Activated naive CD4-positive, alpha-beta T cell treated with anti-CD3 and anti-CD28 coated beads for 36 hours (primary cell): ENCODE results near the gene CACNA1I. TPM values are rescaled to one million over a fixed set of nuclear protein-coding genes. Genes with fewer than 3 reads are reported as not detected.

Experiments
- CTCF ChIA-PET: fragments of 350-600 bp; sonication (Branson Sonifier 250); formaldehyde crosslinking; loops from one replicate; lab custom pipeline; 2021; ENCODE audit warnings: antibody characterized with exemption; lab: Charles Lee
- DNase-seq: peaks from one replicate; pipeline ENCODE4 v3.0.0-alpha.2; 2020
- H3K27ac Mint-ChIP-seq: one replicate; pipeline ENCODE4 v1.8.0; 2021; ENCODE audit warnings: mild to moderate bottlenecking, mixed read lengths
- H3K27me3 Mint-ChIP-seq: one replicate; pipeline ENCODE4 v1.8.0; 2021; ENCODE audit warnings: low read depth, mixed read lengths
- H3K36me3 Mint-ChIP-seq: one replicate; pipeline ENCODE4 v1.8.0; 2021; ENCODE audit warnings: low read depth, mixed read lengths
- H3K4me1 Mint-ChIP-seq: one replicate; pipeline ENCODE4 v1.8.0; 2021; ENCODE audit warnings: low read depth, mixed read lengths
- H3K4me3 Mint-ChIP-seq: one replicate; pipeline ENCODE4 v1.8.0; 2021; ENCODE audit warnings: mild to moderate bottlenecking, moderate library complexity, mixed read lengths
- H3K9me3 Mint-ChIP-seq: one replicate; pipeline ENCODE4 v1.8.0; 2021; ENCODE audit warnings: mixed read lengths
- intact Hi-C: fragments of 100-400 bp; cut with micrococcal nuclease; formaldehyde crosslinking; loops from one replicate; pipeline ENCODE4 v1.15.1; 2023
- total RNA-seq, 2 experiments: library from RNA; stranded (reverse); gene quantifications; one replicate each; pipeline ENCODE4 v1.2.3, GENCODE V29; 2021

Gene CACNA1I
- total RNA-seq, 2 experiments from 2014 or later = 0.27 to 0.31 TPM

DNA sequence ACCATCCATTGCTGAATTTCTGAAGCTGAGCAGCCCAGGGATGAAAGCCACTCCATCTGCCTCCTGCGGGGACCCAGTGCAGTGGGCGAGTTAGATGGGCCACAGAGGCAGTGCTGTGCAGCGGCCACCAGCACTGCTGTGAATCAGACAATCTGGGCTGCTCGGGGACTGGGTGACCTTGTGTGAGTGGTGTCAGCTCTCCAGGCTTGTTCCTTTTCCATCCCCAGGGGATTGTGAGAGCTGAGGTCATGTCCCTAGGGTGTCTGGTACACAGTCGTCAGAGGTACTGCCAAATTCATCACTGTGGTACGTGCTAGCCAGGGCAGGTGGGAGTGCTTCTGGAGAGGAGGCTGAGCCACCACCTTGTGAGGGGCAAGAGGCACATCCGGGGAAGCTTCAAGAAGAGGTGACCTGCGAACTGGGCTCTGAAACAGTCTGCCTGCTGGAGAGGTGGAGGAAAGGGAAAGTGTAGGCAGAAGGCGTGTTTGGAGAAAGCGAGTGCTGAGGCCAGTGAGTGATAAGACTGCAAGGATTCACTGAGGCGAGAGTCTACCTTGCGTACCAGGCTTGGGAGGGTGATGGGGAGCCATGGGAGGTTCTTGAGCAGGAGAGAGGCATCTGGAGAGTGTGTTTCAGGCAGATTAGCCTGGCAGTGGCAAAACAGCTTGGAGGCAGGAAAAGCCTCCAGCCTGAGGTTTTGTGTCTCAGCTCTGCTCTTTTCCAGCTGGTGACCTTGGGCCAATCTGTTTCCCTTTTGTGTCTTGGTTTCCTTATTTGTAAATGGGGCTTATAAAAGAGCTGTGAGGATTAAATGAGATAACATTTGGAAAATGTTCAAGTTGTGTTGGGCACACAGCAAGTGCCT, 22.7 kb downstream of the CACNA1I start:
- Mint-ChIP-seq H3K4me1 (peaks cover 1% of the 10 kb centered on the region), H3K27me3 (no peaks in the 10 kb centered on the region), H3K4me3 (no peak overlapping the region), H3K36me3 (no peaks in the 10 kb centered on the region), H3K27ac (no peak overlapping the region), H3K9me3 (no peaks in the 10 kb centered on the region)
- DNase-seq = no peak
- CTCF ChIA-PET = no interaction called here
- intact Hi-C loops = no loop called here

- Mint-ChIP-seq H3K27ac (no peak overlapping the region), H3K36me3 (no peaks in the 10 kb centered on the region), H3K4me1 (peaks cover 5% of the 10 kb centered on the region), H3K4me3 (no peak overlapping the region), H3K27me3 (no peaks in the 10 kb centered on the region), H3K9me3 (no peaks in the 10 kb centered on the region)
- CTCF ChIA-PET = no interaction called here
- intact Hi-C loops = no loop called here
- DNase-seq = no peak
Measured at GRCh38 chr22:39593931-39594285, 23.4 kb downstream of the CACNA1I start.

GRCh38 chr22:39594411-39594810, 23.9 kb downstream of the CACNA1I start:
- no peaks in the 10 kb centered on the region for H3K9me3 Mint-ChIP-seq
- peaks cover 5% of the 10 kb centered on the region for H3K4me1 Mint-ChIP-seq
- no peak overlapping the region for H3K27ac Mint-ChIP-seq
- no peaks in the 10 kb centered on the region for H3K36me3 Mint-ChIP-seq
- H3K4me3 Mint-ChIP-seq = no peak overlapping the region
- DNase-seq = no peak
- H3K27me3 Mint-ChIP-seq = no peaks in the 10 kb centered on the region
- CTCF ChIA-PET = interaction anchor here (0.5 kb wide), 1 partner anchor 14 kb away, joined by 3 read pairs; no protein-coding TSS in a partner anchor
- intact Hi-C loops = no loop called here

DNA sequence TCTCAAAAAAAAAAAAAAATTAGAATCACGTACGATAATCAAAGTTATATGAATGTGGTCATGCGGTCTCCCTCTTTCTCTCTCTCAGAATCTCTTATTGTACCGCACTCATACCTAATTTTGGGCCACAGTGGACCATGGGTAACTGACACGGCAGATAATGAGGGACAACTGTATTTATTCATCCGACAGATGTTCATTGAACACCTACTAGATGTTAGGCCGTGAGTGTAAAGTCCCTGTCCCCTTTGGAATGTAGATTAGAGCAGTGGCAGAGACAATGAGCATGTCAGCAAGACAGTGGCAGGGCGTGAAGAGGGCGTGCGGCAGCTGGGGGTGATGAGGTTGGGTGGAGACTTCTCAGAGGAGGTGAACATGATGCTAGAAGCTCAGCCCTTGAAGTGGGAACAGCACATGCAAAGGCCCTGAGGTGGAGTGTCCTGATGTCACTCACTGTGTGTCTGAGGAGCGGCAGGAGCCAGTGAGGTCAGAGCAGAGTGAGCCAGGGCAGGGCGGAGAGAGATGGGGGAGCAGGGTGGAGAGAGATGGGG, 25.1 kb downstream of the CACNA1I start:
- H3K4me1 Mint-ChIP-seq = peaks cover 5% of the 10 kb centered on the region
- no peak overlapping the region for H3K27ac Mint-ChIP-seq
- CTCF ChIA-PET = no interaction called here
- H3K9me3 Mint-ChIP-seq = no peaks in the 10 kb centered on the region
- DNase-seq = no peak
- H3K27me3 Mint-ChIP-seq = no peaks in the 10 kb centered on the region
- intact Hi-C loops = no loop called here
- H3K4me3 Mint-ChIP-seq = no peak overlapping the region
- no peaks in the 10 kb centered on the region for H3K36me3 Mint-ChIP-seq

- no peak overlapping the region for H3K27ac Mint-ChIP-seq
- peaks cover 12% of the 10 kb centered on the region for H3K4me1 Mint-ChIP-seq
- no peak overlapping the region for H3K4me3 Mint-ChIP-seq
- H3K36me3 Mint-ChIP-seq = no peaks in the 10 kb centered on the region
- CTCF ChIA-PET = interaction anchor here (0.6 kb wide), 2 partner anchors 16 to 106 kb away, joined by 3 read pairs; no protein-coding TSS in a partner anchor
- no peak for DNase-seq
- no peaks in the 10 kb centered on the region for H3K9me3 Mint-ChIP-seq
- intact Hi-C loops = no loop called here
- no peaks in the 10 kb centered on the region for H3K27me3 Mint-ChIP-seq
Measured at GRCh38 chr22:39596601-39597000, 26.0 kb downstream of the CACNA1I start.

DNA sequence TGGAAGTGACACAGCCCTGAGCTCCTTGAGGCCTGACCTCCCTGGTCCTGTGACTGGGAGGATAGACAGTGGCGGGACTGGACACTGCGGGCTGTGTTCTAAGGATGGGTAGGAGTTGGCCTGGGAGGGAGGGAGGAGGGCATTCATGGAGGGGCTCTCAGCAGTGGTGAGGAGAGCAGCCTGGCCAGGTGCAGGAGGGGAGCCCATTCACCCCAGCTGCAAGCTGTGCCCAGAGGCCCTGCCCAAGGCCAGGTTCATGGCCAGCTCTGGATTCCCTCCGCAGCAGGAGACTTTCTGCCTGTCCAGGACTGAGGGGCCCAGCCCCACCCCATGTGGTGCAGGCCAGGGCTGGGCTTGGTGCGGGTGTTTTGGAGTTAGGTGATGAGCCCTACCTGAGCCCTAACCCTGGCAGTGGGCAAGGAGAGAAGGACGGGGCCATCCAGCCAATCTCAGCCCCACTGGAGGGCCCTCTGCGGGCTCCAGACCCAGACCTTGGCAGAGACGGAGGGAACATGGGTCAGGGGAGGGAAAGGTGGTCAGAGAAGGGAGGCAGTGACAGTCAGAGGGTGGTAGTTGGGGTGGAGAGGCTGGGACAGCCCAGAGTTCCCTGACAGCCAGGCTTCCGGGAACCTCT, 26.8 kb downstream of the CACNA1I start:
- Mint-ChIP-seq H3K36me3 (no peaks in the 10 kb centered on the region), H3K9me3 (peaks cover 4% of the 10 kb centered on the region), H3K4me1 (peaks cover 17% of the 10 kb centered on the region), H3K27ac (no peak overlapping the region), H3K27me3 (no peaks in the 10 kb centered on the region), H3K4me3 (no peak overlapping the region)
- CTCF ChIA-PET = interaction anchor here (0.6 kb wide), 2 partner anchors 16 to 106 kb away, joined by 3 read pairs; no protein-coding TSS in a partner anchor
- DNase-seq = no peak
- intact Hi-C loops = no loop called here

GRCh38 chr22:39598017-39598965, 27.7 kb downstream of the CACNA1I start:
- Mint-ChIP-seq H3K4me3 (no peak overlapping the region), H3K27ac (no peak overlapping the region)

DNA sequence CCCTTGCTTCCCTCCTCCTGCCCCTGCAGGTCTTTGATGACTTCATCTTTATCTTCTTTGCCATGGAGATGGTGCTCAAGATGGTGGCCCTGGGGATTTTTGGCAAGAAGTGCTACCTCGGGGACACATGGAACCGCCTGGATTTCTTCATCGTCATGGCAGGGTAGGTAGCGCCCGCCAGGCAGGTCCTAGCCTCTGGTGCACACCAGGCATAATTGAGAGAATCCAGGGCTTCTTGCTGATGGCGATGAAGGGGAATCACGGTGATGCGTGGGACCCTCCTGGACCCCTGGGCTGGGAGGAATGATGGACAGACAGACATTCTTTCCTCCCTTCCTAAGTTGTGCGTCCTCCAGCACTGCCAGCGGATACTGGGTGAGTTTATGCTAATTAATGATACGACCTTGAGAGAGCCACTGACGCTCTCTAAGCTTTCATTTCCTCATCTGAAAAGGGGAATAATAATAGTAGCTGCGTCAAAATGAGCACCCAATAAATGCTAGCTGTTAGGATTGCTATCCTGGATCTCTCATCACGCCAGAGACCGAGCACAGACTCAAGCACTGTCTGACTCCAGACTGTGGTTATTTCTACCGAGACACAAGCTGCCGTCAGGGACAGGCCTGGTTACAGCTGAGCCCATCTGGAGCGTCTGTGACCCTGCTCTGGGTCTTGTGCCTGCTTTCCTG, 30.1 kb downstream of the CACNA1I start:
- Mint-ChIP-seq H3K4me3 (no peak overlapping the region), H3K27ac (no peak overlapping the region), H3K9me3 (peaks cover 10% of the 10 kb centered on the region), H3K4me1 (peaks cover 28% of the 10 kb centered on the region), H3K36me3 (no peaks in the 10 kb centered on the region), H3K27me3 (no peaks in the 10 kb centered on the region)
- no peak for DNase-seq
- intact Hi-C loops = loop anchor here (5.0 kb wide), 1 partner anchor 352 kb away; no protein-coding TSS in a partner anchor
- CTCF ChIA-PET = no interaction called here

More at GRCh38 chr22:39598017-39598965, 27.7 kb downstream of the CACNA1I start:
- Mint-ChIP-seq H3K27me3 (no peaks in the 10 kb centered on the region), H3K36me3 (no peaks in the 10 kb centered on the region), H3K9me3 (peaks cover 7% of the 10 kb centered on the region), H3K4me1 (peaks cover 27% of the 10 kb centered on the region)
- peak; percentile 92 for DNase-seq
- intact Hi-C loops = no loop called here
- CTCF ChIA-PET = interaction anchor here (1.1 kb wide), 1 partner anchor 64 kb away, joined by 4 read pairs; no protein-coding TSS in a partner anchor

DNA sequence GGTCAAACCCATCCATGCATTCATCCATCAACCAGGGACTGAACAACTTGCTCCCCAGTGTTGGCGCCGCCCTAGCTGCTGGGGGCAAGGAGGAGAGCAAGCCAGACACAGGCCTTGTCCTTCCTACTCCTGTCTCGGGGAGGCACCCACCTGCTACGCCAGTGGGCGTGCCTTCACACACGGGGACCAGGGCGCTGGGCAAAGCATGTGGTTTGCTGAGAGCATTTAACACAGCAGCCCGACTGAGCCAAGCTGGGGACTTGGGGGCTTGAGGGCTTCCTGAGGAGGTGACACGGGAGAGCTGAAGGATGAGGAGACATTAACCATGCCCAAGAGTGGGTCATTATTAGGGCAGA, 30.6 kb downstream of the CACNA1I start:
- no peaks in the 10 kb centered on the region for H3K36me3 Mint-ChIP-seq
- intact Hi-C loops = loop anchor here (5.0 kb wide), 1 partner anchor 351 kb away; no protein-coding TSS in a partner anchor

DNA sequence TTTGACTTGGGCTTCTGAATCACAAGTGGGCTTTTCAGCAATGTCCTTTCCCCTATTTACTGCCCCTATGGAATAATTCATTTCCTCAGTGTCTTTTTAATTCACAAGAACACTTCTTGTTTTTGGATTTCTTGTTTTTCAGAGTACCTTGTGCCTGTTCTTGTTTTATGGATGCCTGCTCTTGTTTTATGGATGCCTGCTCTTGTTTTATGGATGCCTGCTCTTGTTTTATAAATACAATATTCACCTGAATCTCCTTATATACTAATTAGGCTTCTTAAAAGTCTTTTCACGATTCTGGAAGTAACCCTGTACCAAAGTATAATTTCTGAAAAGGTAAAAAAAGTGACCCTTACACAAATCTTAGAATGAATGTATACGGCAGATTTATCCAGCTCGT, 32.8 kb downstream of the CACNA1I start:
- Mint-ChIP-seq H3K36me3 (no peaks in the 10 kb centered on the region), H3K4me1 (peaks cover 26% of the 10 kb centered on the region), H3K27me3 (no peaks in the 10 kb centered on the region), H3K4me3 (no peak overlapping the region), H3K27ac (no peak overlapping the region), H3K9me3 (peaks cover 10% of the 10 kb centered on the region)
- CTCF ChIA-PET = no interaction called here
- intact Hi-C loops = loop anchor here (5.0 kb wide), 1 partner anchor 349 kb away; no protein-coding TSS in a partner anchor
- DNase-seq = no peak

More for the DNA sequence above, 30.6 kb downstream of the CACNA1I start:
- peaks cover 28% of the 10 kb centered on the region for H3K4me1 Mint-ChIP-seq
- CTCF ChIA-PET = interaction anchor here (1.0 kb wide), 1 partner anchor 12 kb away, joined by 4 read pairs; no protein-coding TSS in a partner anchor
- H3K27ac Mint-ChIP-seq = no peak overlapping the region
- H3K27me3 Mint-ChIP-seq = no peaks in the 10 kb centered on the region
- H3K9me3 Mint-ChIP-seq = peaks cover 10% of the 10 kb centered on the region
- DNase-seq = no peak
- no peak overlapping the region for H3K4me3 Mint-ChIP-seq

GRCh38 chr22:39610246-39610645, 39.7 kb downstream of the CACNA1I start:
- H3K4me3 Mint-ChIP-seq = no peak overlapping the region
- peaks cover 2% of the 10 kb centered on the region for H3K9me3 Mint-ChIP-seq
- intact Hi-C loops = no loop called here
- DNase-seq = no peak
- no peaks in the 10 kb centered on the region for H3K27me3 Mint-ChIP-seq
- H3K36me3 Mint-ChIP-seq = peaks cover 2% of the 10 kb centered on the region
- peaks cover 16% of the 10 kb centered on the region for H3K4me1 Mint-ChIP-seq
- CTCF ChIA-PET = no interaction called here
- no peak overlapping the region for H3K27ac Mint-ChIP-seq
